Measurements from ENCODE around the gene ZNF277.

ZNF277 gene

GRCh38 chr7:112172870-112173567 lies 33.5 kb upstream of the ZNF277 start:
- no peak overlapping the region for H3K4me3 ChIP-seq (ENCODE audit: control insufficient read depth, low read depth, low read length)
- DNase-seq (ENCODE audit: low read depth), result no peak
- no peak for TF ChIP-seq CTCF (conservative IDR thresholded peaks at IDR 0.05; ENCODE audit: control insufficient read depth, insufficient read depth, low read depth, low read length)

GRCh38 chr7:112173568-112173905 lies 33.0 kb upstream of the ZNF277 start:
- DNase-seq (ENCODE audit: low read depth), result no peak
- no peak overlapping the region for H3K4me3 ChIP-seq (ENCODE audit: control insufficient read depth, low read depth, low read length)
- TF ChIP-seq CTCF (conservative IDR thresholded peaks at IDR 0.05; ENCODE audit: control insufficient read depth, insufficient read depth, low read depth, low read length), result no peak

GRCh38 chr7:112174192-112174591 lies 32.3 kb upstream of the ZNF277 start:
- no peak for DNase-seq (ENCODE audit: low read depth)
- H3K4me3 ChIP-seq (ENCODE audit: control insufficient read depth, low read depth, low read length), result no peak overlapping the region
- no peak for TF ChIP-seq CTCF (conservative IDR thresholded peaks at IDR 0.05; ENCODE audit: control insufficient read depth, insufficient read depth, low read depth, low read length)

- no peak for DNase-seq (ENCODE audit: low read depth)
Measured at GRCh38 chr7:112176241-112176640, 30.3 kb upstream of the ZNF277 start.

GRCh38 chr7:112176693-112177415 lies 29.6 kb upstream of the ZNF277 start:
- no peak for TF ChIP-seq CTCF (conservative IDR thresholded peaks at IDR 0.05; ENCODE audit: control insufficient read depth, insufficient read depth, low read depth, low read length)

More at GRCh38 chr7:112176241-112176640, 30.3 kb upstream of the ZNF277 start:
- TF ChIP-seq CTCF (conservative IDR thresholded peaks at IDR 0.05; ENCODE audit: control insufficient read depth, insufficient read depth, low read depth, low read length), result no peak
- no peak overlapping the region for H3K4me3 ChIP-seq (ENCODE audit: control insufficient read depth, low read depth, low read length)

GRCh38 chr7:112180223-112180622 lies 26.3 kb upstream of the ZNF277 start:
- no peak for TF ChIP-seq CTCF (conservative IDR thresholded peaks at IDR 0.05; ENCODE audit: control insufficient read depth, insufficient read depth, low read depth, low read length)
- no peak overlapping the region for H3K4me3 ChIP-seq (ENCODE audit: control insufficient read depth, low read depth, low read length)
- no peak for DNase-seq (ENCODE audit: low read depth)

More at GRCh38 chr7:112176693-112177415, 29.6 kb upstream of the ZNF277 start:
- H3K4me3 ChIP-seq (ENCODE audit: control insufficient read depth, low read depth, low read length), result no peak overlapping the region
- no peak for DNase-seq (ENCODE audit: low read depth)
